ENCODE results near the gene LAMA2. TPM values are rescaled to one million over a fixed set of nuclear protein-coding genes. Genes with fewer than 3 reads are reported as not detected.

LAMA2 gene
- total and polyA plus RNA-seq, 5 donors from 2014 or later = 0.06 to 0.47 (median 0.09) TPM

DNA sequence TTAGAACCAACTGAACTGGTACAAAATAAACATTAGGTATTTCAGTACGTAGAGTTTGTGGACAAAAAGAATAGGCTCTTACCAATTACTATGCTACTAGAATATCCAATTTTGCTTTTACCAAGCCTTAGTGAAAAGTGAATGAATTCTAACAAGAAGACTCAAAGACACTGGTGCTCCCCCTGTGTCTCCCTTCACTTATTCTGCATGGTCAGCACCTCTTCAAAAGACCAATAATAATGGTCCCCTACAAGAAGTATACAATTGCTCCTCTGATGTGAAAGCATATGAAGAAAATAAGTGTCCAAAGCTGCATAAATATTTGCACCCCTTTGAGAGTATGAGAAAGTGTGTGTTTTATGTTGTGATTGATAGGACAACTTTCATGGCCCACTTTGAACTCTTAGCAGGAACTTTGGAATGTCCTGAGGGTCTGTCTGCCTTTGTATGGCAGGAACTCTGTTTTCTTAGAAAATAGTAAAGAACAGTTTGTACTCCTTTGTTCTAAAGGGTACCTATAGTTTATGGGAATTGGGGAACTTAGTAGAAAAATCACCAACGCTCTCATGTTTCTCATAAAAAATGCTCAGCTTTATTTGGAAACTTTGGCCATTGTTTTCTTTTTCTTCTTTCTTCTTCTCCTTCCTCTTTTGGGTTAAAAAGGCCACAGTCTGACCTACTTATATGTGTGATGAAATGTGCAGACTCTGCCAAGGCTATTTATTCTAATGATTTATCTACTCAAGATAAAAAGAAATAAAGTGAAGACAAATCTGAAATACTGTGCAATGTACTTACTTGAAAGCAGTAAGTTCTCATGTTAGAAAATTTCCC, 352.4 kb downstream of the LAMA2 start:
- no peaks in the 10 kb centered on the region for H3K4me1 ChIP-seq (ENCODE audit: control insufficient read depth, insufficient read depth, low read length, poor library complexity, severe bottlenecking)
- H3K27me3 ChIP-seq (ENCODE audit: control insufficient read depth, insufficient read depth, low read length) = peaks cover 2% of the 10 kb centered on the region
- Mint-ChIP-seq H3K27me3 (peaks cover 10% of the 10 kb centered on the region), H3K9me3 (no peaks in the 10 kb centered on the region), H3K36me3 (no peaks in the 10 kb centered on the region), H3K27ac (no peak overlapping the region), H3K4me1 (no peaks in the 10 kb centered on the region), H3K4me3 (no peak overlapping the region)
- H3K4me3 ChIP-seq (ENCODE audit: low read depth, low read length) = no peak overlapping the region
- ATAC-seq (ENCODE audit: low read depth in 2 of 2) (no peak), DNase-seq (no peak)
- H3K9me3 ChIP-seq (ENCODE audit: control insufficient read depth in 2 of 2, low read length in 2 of 2) = no peaks in the 10 kb centered on the region
- H3K27ac ChIP-seq (ENCODE audit: insufficient read depth, low read length, poor library complexity, severe bottlenecking) = no peak overlapping the region
- H3K36me3 ChIP-seq (ENCODE audit: control insufficient read depth, insufficient read depth, low read length) = no peaks in the 10 kb centered on the region

DNA sequence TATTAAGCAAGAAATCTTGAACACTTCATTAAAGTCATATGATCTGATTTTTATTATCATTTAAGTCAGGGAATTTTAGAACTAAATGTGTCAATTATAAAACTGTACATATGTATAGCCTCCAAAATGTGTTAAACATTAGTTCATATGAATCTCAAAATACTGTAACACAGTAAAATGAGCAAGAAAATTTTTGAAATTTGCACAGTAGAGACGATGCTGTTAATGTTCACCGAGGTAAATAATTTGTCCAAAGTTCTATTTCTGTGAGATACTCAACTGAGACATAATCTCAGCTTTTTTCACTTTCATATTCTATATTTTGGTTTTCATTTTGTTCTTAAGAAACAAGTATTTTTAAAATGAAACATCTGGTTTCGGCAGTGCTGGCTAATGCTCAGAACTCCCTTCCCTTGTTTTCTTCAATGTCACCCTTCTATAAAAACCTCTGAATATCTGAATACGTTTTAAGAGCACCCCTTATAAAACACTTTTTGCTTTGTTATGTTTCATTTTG, 353.1 kb downstream of the LAMA2 start:
- no peaks in the 10 kb centered on the region for H3K9me3 ChIP-seq (ENCODE audit: control insufficient read depth in 2 of 2, low read length in 2 of 2)
- H3K4me1 ChIP-seq (ENCODE audit: control insufficient read depth, insufficient read depth, low read length, poor library complexity, severe bottlenecking) = no peaks in the 10 kb centered on the region
- H3K27ac Mint-ChIP-seq = no peak overlapping the region
- no peak overlapping the region for H3K4me3 Mint-ChIP-seq
- H3K27ac ChIP-seq (ENCODE audit: insufficient read depth, low read length, poor library complexity, severe bottlenecking) = no peak overlapping the region
- H3K4me1 Mint-ChIP-seq = no peaks in the 10 kb centered on the region
- no peaks in the 10 kb centered on the region for H3K36me3 ChIP-seq (ENCODE audit: control insufficient read depth, insufficient read depth, low read length)
- H3K36me3 Mint-ChIP-seq = no peaks in the 10 kb centered on the region
- H3K4me3 ChIP-seq (ENCODE audit: low read depth, low read length) = no peak overlapping the region
- ATAC-seq (ENCODE audit: low read depth in 2 of 2) (no peak), DNase-seq (no peak)
- H3K9me3 Mint-ChIP-seq = no peaks in the 10 kb centered on the region
- peaks cover 10% of the 10 kb centered on the region for H3K27me3 Mint-ChIP-seq
- H3K27me3 ChIP-seq (ENCODE audit: control insufficient read depth, insufficient read depth, low read length) = peaks cover 2% of the 10 kb centered on the region

DNA sequence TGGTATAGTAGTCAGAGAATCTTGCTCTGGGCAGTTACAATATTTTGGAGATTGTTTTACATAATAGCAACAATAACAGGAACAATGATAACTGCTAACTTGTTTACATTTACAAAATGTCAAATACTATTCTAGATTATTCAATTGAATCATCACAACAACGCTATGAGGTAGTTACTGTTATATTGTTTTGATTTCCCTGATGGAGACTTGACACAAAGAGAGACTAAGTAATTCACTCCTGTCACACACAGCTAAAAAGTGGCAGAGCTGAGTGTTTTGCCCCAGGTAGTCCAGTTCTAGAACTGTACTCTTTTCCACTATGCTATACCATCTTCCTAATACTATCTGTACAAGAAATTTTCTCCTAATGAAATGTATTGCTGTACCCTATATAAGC, 356.1 kb downstream of the LAMA2 start:
- DNase-seq = no peak
- ATAC-seq (ENCODE audit: low read depth in 2 of 2) = no peak
- H3K27me3 ChIP-seq (ENCODE audit: control insufficient read depth, insufficient read depth, low read length) = no peaks in the 10 kb centered on the region
- Mint-ChIP-seq H3K36me3 (no peaks in the 10 kb centered on the region), H3K27me3 (peaks cover 10% of the 10 kb centered on the region), H3K27ac (no peak overlapping the region), H3K9me3 (no peaks in the 10 kb centered on the region), H3K4me1 (no peaks in the 10 kb centered on the region), H3K4me3 (no peak overlapping the region)
- no peaks in the 10 kb centered on the region for H3K4me1 ChIP-seq (ENCODE audit: control insufficient read depth, insufficient read depth, low read length, poor library complexity, severe bottlenecking)
- H3K36me3 ChIP-seq (ENCODE audit: control insufficient read depth, insufficient read depth, low read length) = no peaks in the 10 kb centered on the region
- no peak overlapping the region for H3K27ac ChIP-seq (ENCODE audit: insufficient read depth, low read length, poor library complexity, severe bottlenecking)
- no peak overlapping the region for H3K4me3 ChIP-seq (ENCODE audit: low read depth, low read length)
- no peaks in the 10 kb centered on the region for H3K9me3 ChIP-seq (ENCODE audit: control insufficient read depth in 2 of 2, low read length in 2 of 2)

DNA sequence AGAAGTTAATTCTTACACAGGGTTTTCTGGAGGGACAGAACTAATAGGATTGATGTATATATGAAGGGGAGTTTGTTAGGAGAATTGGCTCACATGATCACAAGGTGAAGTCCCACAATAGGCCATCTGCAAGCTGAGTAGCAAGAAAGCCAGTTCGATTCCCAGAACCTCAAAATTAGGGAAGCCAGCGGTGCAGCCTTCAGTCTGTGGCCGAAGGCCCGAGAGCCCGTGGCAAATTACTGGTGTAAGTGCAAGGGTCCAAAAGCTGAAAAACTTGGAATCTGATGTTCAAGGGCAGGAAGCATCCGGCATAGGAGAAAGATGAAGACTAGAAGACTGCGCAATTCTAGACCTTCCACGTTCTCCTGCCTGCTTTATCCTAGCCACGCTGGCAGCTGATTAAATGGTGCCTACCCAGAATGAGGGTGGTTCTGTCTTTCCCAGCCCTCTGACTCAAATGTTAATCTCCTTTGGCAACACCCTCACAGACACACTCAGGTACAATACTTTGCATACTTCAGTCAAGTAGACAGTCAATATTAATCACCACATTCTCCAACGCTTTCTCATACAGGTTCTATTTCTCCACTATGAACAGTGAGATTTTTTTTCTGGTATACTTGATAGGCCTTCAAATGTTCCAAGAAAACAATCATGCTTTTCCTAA, 357.0 kb downstream of the LAMA2 start:
- no peaks in the 10 kb centered on the region for H3K4me1 ChIP-seq (ENCODE audit: control insufficient read depth, insufficient read depth, low read length, poor library complexity, severe bottlenecking)
- Mint-ChIP-seq H3K27me3 (peaks cover 10% of the 10 kb centered on the region), H3K36me3 (no peaks in the 10 kb centered on the region), H3K4me3 (no peak overlapping the region), H3K27ac (peak overlapping the region in 1 of 3 donors; percentile 41), H3K9me3 (no peaks in the 10 kb centered on the region), H3K4me1 (no peaks in the 10 kb centered on the region)
- H3K27ac ChIP-seq (ENCODE audit: insufficient read depth, low read length, poor library complexity, severe bottlenecking) = no peak overlapping the region
- no peaks in the 10 kb centered on the region for H3K27me3 ChIP-seq (ENCODE audit: control insufficient read depth, insufficient read depth, low read length)
- H3K9me3 ChIP-seq (ENCODE audit: control insufficient read depth in 2 of 2, low read length in 2 of 2) = no peaks in the 10 kb centered on the region
- DNase-seq (no peak), ATAC-seq (ENCODE audit: low read depth in 2 of 2) (no peak)
- no peaks in the 10 kb centered on the region for H3K36me3 ChIP-seq (ENCODE audit: control insufficient read depth, insufficient read depth, low read length)
- no peak overlapping the region for H3K4me3 ChIP-seq (ENCODE audit: low read depth, low read length)

DNA sequence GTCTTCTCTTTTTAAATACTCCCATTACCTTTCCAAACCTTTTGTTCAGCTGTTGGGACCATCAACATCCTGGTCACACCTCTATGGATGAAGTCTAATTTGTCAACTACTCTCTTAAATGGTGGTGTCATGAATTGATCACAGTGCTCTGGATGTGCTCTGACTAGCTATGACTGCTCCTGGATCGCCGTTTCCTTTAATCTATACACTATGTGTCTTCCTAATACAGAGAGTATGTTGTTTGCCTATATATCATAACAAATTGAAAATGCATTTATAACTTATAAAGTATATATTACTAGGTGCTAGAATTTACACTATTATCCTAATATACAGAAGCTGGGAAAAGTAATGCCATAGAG, 357.5 kb downstream of the LAMA2 start:
- H3K9me3 Mint-ChIP-seq = no peaks in the 10 kb centered on the region
- Histone ChIP-seq H3K4me3 (ENCODE audit: low read depth, low read length) (no peak overlapping the region), H3K4me1 (ENCODE audit: control insufficient read depth, insufficient read depth, low read length, poor library complexity, severe bottlenecking) (no peaks in the 10 kb centered on the region), H3K27me3 (ENCODE audit: control insufficient read depth, insufficient read depth, low read length) (no peaks in the 10 kb centered on the region), H3K9me3 (ENCODE audit: control insufficient read depth in 2 of 2, low read length in 2 of 2) (no peaks in the 10 kb centered on the region), H3K27ac (ENCODE audit: insufficient read depth, low read length, poor library complexity, severe bottlenecking) (no peak overlapping the region), H3K36me3 (ENCODE audit: control insufficient read depth, insufficient read depth, low read length) (no peaks in the 10 kb centered on the region)
- no peaks in the 10 kb centered on the region for H3K4me1 Mint-ChIP-seq
- DNase-seq (no peak), ATAC-seq (ENCODE audit: low read depth in 2 of 2) (no peak)
- H3K27ac Mint-ChIP-seq = no peak overlapping the region
- peaks cover 10% of the 10 kb centered on the region for H3K27me3 Mint-ChIP-seq
- no peaks in the 10 kb centered on the region for H3K36me3 Mint-ChIP-seq
- no peak overlapping the region for H3K4me3 Mint-ChIP-seq

DNA sequence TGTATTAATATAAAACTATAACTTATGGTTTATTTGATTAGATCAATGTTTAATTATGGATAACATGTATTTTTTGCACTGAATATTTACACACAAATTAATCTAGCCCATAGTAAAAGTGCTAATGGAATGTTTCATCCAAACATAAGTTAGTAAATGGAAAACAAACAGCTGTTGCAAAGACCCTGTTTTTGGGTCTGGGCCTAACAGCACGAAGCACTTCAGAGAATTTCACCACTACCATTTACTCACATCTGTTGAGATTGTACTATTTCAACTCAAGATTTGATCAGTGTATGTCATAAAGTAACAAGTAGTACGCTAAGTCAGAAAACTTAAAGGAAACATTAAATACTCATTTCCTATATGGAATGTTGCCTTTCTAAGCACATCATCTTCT, 359.6 kb downstream of the LAMA2 start:
- Mint-ChIP-seq H3K27ac (no peak overlapping the region), H3K4me1 (no peaks in the 10 kb centered on the region), H3K4me3 (no peak overlapping the region), H3K27me3 (peaks cover 14% of the 10 kb centered on the region), H3K9me3 (no peaks in the 10 kb centered on the region), H3K36me3 (no peaks in the 10 kb centered on the region)
- no peak for ATAC-seq (ENCODE audit: low read depth in 2 of 2)
- Histone ChIP-seq H3K27ac (ENCODE audit: insufficient read depth, low read length, poor library complexity, severe bottlenecking) (no peak overlapping the region), H3K27me3 (ENCODE audit: control insufficient read depth, insufficient read depth, low read length) (no peaks in the 10 kb centered on the region), H3K36me3 (ENCODE audit: control insufficient read depth, insufficient read depth, low read length) (no peaks in the 10 kb centered on the region), H3K4me3 (ENCODE audit: low read depth, low read length) (no peak overlapping the region), H3K9me3 (ENCODE audit: control insufficient read depth in 2 of 2, low read length in 2 of 2) (no peaks in the 10 kb centered on the region), H3K4me1 (ENCODE audit: control insufficient read depth, insufficient read depth, low read length, poor library complexity, severe bottlenecking) (no peaks in the 10 kb centered on the region)
- DNase-seq = no peak

DNA sequence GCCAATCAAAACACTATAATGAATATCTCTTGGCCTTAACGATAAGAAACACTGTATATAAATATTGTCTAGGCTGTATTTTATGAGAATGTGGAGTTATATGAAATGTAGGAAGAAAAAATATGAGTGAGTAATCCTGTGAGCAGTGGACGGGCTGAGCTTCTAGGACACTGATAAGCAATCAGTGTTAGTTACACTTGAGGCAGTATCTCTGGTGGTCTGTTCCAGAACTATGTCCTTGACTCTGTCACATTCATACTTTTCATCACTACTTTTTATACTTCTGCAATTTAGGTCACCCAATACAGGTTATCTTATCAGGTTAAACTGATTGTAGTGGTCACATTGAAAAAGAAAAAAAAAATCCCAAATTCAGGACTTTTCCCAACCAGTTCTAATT, 360.4 kb downstream of the LAMA2 start:
- H3K27ac ChIP-seq (ENCODE audit: insufficient read depth, low read length, poor library complexity, severe bottlenecking) = no peak overlapping the region
- H3K4me1 ChIP-seq (ENCODE audit: control insufficient read depth, insufficient read depth, low read length, poor library complexity, severe bottlenecking) = no peaks in the 10 kb centered on the region
- H3K4me3 Mint-ChIP-seq = no peak overlapping the region
- H3K27me3 Mint-ChIP-seq = peaks cover 16% of the 10 kb centered on the region
- no peak overlapping the region for H3K27ac Mint-ChIP-seq
- no peaks in the 10 kb centered on the region for H3K9me3 Mint-ChIP-seq
- H3K27me3 ChIP-seq (ENCODE audit: control insufficient read depth, insufficient read depth, low read length) = no peaks in the 10 kb centered on the region
- no peak for DNase-seq
- H3K4me1 Mint-ChIP-seq = no peaks in the 10 kb centered on the region
- no peaks in the 10 kb centered on the region for H3K36me3 Mint-ChIP-seq
- no peaks in the 10 kb centered on the region for H3K36me3 ChIP-seq (ENCODE audit: control insufficient read depth, insufficient read depth, low read length)
- no peaks in the 10 kb centered on the region for H3K9me3 ChIP-seq (ENCODE audit: control insufficient read depth in 2 of 2, low read length in 2 of 2)
- H3K4me3 ChIP-seq (ENCODE audit: low read depth, low read length) = no peak overlapping the region
- no peak for ATAC-seq (ENCODE audit: low read depth in 2 of 2)

DNA sequence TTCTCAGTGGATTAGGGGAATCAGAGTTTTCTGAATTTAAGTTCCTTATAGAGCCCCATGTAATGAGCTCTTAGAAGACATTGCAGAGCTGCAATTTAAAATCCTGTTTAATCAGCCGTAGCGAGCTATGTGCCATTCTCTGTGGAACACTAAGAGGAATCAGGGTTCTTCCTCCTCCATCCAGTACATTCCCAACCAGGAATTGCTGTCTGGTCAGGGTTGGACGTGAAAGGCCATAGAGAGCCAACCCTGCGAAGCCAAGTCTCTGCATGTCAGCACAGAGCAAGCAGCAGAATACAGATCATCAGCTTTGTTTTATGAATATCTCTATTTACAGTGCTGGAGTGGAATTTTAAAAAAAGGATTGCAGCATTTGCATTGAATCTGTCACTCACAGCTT, 366.0 kb downstream of the LAMA2 start:
- Mint-ChIP-seq H3K4me3 (no peak overlapping the region), H3K4me1 (peaks cover 0 to 3% (median 0%) of the 10 kb centered on the region in 4 donors), H3K27ac (no peak overlapping the region), H3K9me3 (no peaks in the 10 kb centered on the region), H3K27me3 (peaks cover 26% of the 10 kb centered on the region), H3K36me3 (no peaks in the 10 kb centered on the region)
- H3K27me3 ChIP-seq (ENCODE audit: control insufficient read depth, insufficient read depth, low read length) = peaks cover 2% of the 10 kb centered on the region
- DNase-seq = no peak
- no peak for ATAC-seq (ENCODE audit: low read depth in 2 of 2)
- no peak overlapping the region for H3K4me3 ChIP-seq (ENCODE audit: low read depth, low read length)
- no peak overlapping the region for H3K27ac ChIP-seq (ENCODE audit: insufficient read depth, low read length, poor library complexity, severe bottlenecking)
- no peaks in the 10 kb centered on the region for H3K36me3 ChIP-seq (ENCODE audit: control insufficient read depth, insufficient read depth, low read length)
- H3K9me3 ChIP-seq (ENCODE audit: control insufficient read depth in 2 of 2, low read length in 2 of 2) = no peaks in the 10 kb centered on the region
- H3K4me1 ChIP-seq (ENCODE audit: control insufficient read depth, insufficient read depth, low read length, poor library complexity, severe bottlenecking) = no peaks in the 10 kb centered on the region
